Trophoblast cell (in vitro differentiated cells and primary cell): ENCODE results near the gene PHF1.

Experiments
- DNase-seq, 2 donors: peaks; one replicate each; pipeline ENCODE4 v3.0.0-alpha.2; 2016
- H2AFZ ChIP-seq: 2 replicates; pipeline ENCODE4 v1.6.1; 2013; ENCODE audit warnings: low read length, moderate library complexity, mild to moderate bottlenecking; ENCODE audit not compliant: insufficient read depth, poor library complexity
- H2AK5ac ChIP-seq: 2 replicates; pipeline ENCODE4 v1.6.1; 2013; ENCODE audit warnings: mild to moderate bottlenecking, low read length
- H2BK120ac ChIP-seq: 2 replicates; pipeline ENCODE4 v1.6.1; 2013; ENCODE audit warnings: low read length, mild to moderate bottlenecking, moderate library complexity; ENCODE audit not compliant: insufficient read depth, poor library complexity
- H2BK12ac ChIP-seq: 2 replicates; pipeline ENCODE4 v1.6.1; 2013; ENCODE audit warnings: mild to moderate bottlenecking, low read length, moderate library complexity
- H2BK5ac ChIP-seq: 2 replicates; pipeline ENCODE4 v1.6.1; 2013; ENCODE audit warnings: low read length, low read depth, moderate library complexity, mild to moderate bottlenecking; ENCODE audit not compliant: poor library complexity
- H3K14ac ChIP-seq: 2 replicates; pipeline ENCODE4 v1.6.1; 2013; ENCODE audit warnings: mild to moderate bottlenecking, low read length
- H3K18ac ChIP-seq: 2 replicates; pipeline ENCODE4 v1.6.1; 2013; ENCODE audit warnings: mild to moderate bottlenecking, low read length
- H3K23ac ChIP-seq: 2 replicates; pipeline ENCODE4 v1.6.1; 2013; ENCODE audit warnings: low read length
- H3K27ac ChIP-seq: 2 replicates; pipeline ENCODE4 v1.5.1; 2013; ENCODE audit warnings: low read depth, mild to moderate bottlenecking, inconsistent platforms, low read length, moderate library complexity
- H3K27me3 ChIP-seq: 2 replicates; pipeline ENCODE4 v1.6.1; 2013; ENCODE audit warnings: inconsistent platforms, mild to moderate bottlenecking, low read length, moderate library complexity; ENCODE audit not compliant: insufficient read depth
- H3K36me3 ChIP-seq, 2 experiments: 1 replicate in 1 of 2; 2 replicates in 1 of 2; pipeline ENCODE4 v1.6.1; 2013; ENCODE audit warnings: low read length in 2 of 2, mild to moderate bottlenecking in 2 of 2, moderate library complexity in 1 of 2; ENCODE audit not compliant: insufficient read depth in 2 of 2, control insufficient read depth in 1 of 2
- H3K4ac ChIP-seq: 2 replicates; pipeline ENCODE4 v1.6.1; 2013; ENCODE audit warnings: low read depth, mild to moderate bottlenecking, low read length, moderate library complexity
- H3K4me1 ChIP-seq, 2 experiments: 1 replicate in 1 of 2; 2 replicates in 1 of 2; pipeline ENCODE4 v1.6.1; 2013; ENCODE audit warnings: low read length in 2 of 2, mild to moderate bottlenecking in 2 of 2, moderate library complexity in 1 of 2; ENCODE audit not compliant: insufficient read depth in 2 of 2, control insufficient read depth in 1 of 2
- H3K4me2 ChIP-seq: 2 replicates; pipeline ENCODE4 v1.6.1; 2013; ENCODE audit warnings: inconsistent platforms, mild to moderate bottlenecking, low read length, moderate library complexity
- H3K4me3 ChIP-seq: 2 replicates; pipeline ENCODE4 v1.5.1; 2013; ENCODE audit warnings: mild to moderate bottlenecking, low read depth, low read length, inconsistent platforms
- H3K79me1 ChIP-seq: one replicate; pipeline ENCODE4 v1.6.1; 2013; ENCODE audit warnings: low read length
- H3K79me2 ChIP-seq: 2 replicates; pipeline ENCODE4 v1.6.1; 2013; ENCODE audit warnings: low read length, mild to moderate bottlenecking; ENCODE audit not compliant: control insufficient read depth, insufficient read depth, poor library complexity
- H3K9ac ChIP-seq: 2 replicates; pipeline ENCODE4 v1.6.1; 2013; ENCODE audit warnings: mild to moderate bottlenecking, low read length
- H3K9me3 ChIP-seq: 2 replicates; pipeline ENCODE4 v1.6.1; 2013; ENCODE audit warnings: low read depth, mild to moderate bottlenecking, control low read depth, inconsistent platforms, low read length; ENCODE audit not compliant: insufficient read depth
- H4K12ac ChIP-seq: 2 replicates; pipeline ENCODE4 v1.6.1; 2013; ENCODE audit warnings: low read depth, mild to moderate bottlenecking, low read length, moderate library complexity
- H4K8ac ChIP-seq: 2 replicates; pipeline ENCODE4 v1.6.1; 2013; ENCODE audit warnings: low read depth, mild to moderate bottlenecking, low read length, moderate library complexity
- H4K91ac ChIP-seq: one replicate; pipeline ENCODE4 v1.6.1; 2013; ENCODE audit warnings: low read depth, mild to moderate bottlenecking, low read length, moderate library complexity
- WGBS: extraction: QIAGEN DNeasy Blood & Tissue Kit; methylation state at CpG from one replicate; pipeline ENCODE4 v1.1.7; 2013; ENCODE audit warnings: missing lambda C conversion rate; ENCODE audit not compliant: insufficient read length, insufficient coverage; ENCODE audit errors: extremely low coverage; 5-methylcytosine and 5-hydroxymethylcytosine counted together

The PHF1 gene

DNA sequence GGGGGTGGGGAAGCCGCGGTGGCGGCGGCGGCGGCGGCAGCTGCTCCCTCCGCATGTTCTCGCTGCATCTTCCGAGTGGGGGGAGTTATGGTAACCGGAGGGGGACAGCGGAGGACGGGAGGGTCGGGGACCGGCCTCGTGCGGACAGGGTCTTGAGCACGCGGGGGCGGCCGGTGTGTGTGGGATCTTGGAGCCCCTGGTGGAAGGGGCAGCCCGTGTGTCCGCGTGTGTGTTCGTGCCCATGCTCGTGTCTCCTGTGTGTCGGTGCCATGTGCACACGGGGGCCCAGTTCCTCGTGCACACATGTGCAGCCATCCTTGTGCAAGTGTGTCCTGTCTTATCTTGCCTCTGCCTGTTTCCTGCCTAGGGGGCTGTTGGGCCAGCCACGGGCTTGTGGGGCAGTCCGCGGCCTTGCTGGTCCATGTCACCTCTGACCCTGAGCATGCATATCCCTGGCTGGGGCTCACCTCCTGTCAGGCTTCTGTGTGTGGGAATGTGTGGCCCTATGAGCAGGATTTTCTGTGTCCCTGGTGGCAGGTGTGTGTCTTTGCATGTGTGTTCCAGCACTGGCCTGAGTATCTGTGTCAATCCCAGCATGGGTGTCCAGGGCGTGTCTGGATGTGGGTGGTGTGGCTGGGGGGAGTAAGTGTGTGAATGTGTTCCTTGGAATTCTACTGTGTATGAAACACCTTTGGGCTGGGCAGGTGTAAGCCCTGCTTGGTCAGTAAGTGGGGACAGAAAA lies 17.6 kb downstream of the PHF1 start:
- Histone ChIP-seq H3K79me1 (peaks cover 10% of the 10 kb centered on the region), H2BK5ac (no peak overlapping the region), H3K18ac (peak overlapping the region; percentile 70), H3K4me2 (peak overlapping the region; percentile 70), H3K9me3 (peaks cover 2% of the 10 kb centered on the region), H4K8ac (no peak overlapping the region), H4K91ac (no peak overlapping the region), H3K9ac (peak overlapping the region; percentile 31), H3K23ac (no peak overlapping the region), H3K36me3 (no peaks in the 10 kb centered on the region), H4K12ac (no peak overlapping the region), H2BK12ac (no peak overlapping the region), H3K27ac (no peak overlapping the region), H3K4ac (peak overlapping the region; percentile 49), H3K27me3 (no peaks in the 10 kb centered on the region), H3K79me2 (peaks cover 6% of the 10 kb centered on the region), H2BK120ac (no peak overlapping the region), H3K4me3 (peak overlapping the region; percentile 66), H3K14ac (peak overlapping the region; percentile 77), H3K4me1 (peaks cover 43 to 50% of the 10 kb centered on the region in 2 experiments), H2AFZ (no peak overlapping the region), H2AK5ac (no peak overlapping the region)
- no CpG with 5 or more reads among the region's 33 CpGs for WGBS
- peak; percentile 57 to 71 for DNase-seq

DNA sequence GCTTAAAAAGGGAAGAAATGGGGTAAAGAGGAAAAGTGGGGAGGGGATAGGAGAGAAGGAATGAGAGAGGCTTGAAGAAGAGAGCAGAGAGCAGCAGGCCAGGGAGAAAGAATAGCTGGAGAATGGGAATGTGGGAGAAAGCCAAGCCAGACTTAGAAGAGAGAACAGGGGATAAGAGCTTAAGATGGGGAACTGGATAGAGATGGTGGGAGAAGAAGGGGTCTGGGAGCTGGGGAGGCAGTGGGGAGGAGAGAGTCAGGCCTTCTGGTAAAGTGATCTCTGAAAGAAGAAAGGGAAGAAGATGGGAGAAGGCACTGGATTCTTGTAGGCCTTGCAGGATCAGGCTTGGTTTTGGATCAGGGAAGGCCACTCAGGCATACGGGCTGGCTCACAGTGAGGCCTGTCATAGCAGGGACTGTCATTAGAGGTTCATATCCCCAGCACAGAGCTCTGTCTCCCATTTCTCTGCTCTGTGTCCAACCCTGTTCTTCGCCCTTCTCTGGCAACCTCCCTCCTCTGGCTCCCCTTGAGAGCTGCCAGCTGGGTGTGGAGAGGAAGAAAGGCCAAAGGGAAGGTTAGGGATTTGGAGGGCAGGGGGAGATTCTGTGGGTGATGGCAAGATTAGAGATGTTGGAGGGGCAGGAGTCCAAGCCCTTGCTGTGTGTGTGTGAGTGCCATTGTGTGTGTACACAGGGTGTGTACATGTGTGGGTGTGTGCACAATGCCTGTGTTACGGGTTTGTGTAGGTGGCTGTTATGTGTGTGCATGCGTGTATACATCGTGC lies 18.3 kb downstream of the PHF1 start:
- H3K4me1 ChIP-seq = peaks cover 43 to 54% of the 10 kb centered on the region in 2 experiments
- H2AK5ac ChIP-seq = no peak overlapping the region
- H4K8ac ChIP-seq = no peak overlapping the region
- H4K12ac ChIP-seq = no peak overlapping the region
- H3K9me3 ChIP-seq = peaks cover 2% of the 10 kb centered on the region
- H3K18ac ChIP-seq = no peak overlapping the region
- H2BK12ac ChIP-seq = no peak overlapping the region
- no peak overlapping the region for H3K4me3 ChIP-seq
- H3K14ac ChIP-seq = no peak overlapping the region
- no peak overlapping the region for H3K9ac ChIP-seq
- DNase-seq = no peak
- H3K27me3 ChIP-seq = no peaks in the 10 kb centered on the region
- H3K23ac ChIP-seq = peak overlapping the region; percentile 18
- no peaks in the 10 kb centered on the region for H3K36me3 ChIP-seq
- H3K4me2 ChIP-seq = no peak overlapping the region
- H2BK5ac ChIP-seq = no peak overlapping the region
- H3K4ac ChIP-seq = no peak overlapping the region
- peaks cover 6% of the 10 kb centered on the region for H3K79me2 ChIP-seq
- no peak overlapping the region for H2BK120ac ChIP-seq
- H3K79me1 ChIP-seq = peaks cover 10% of the 10 kb centered on the region
- no CpG with 5 or more reads among the region's 5 CpGs for WGBS
- H4K91ac ChIP-seq = no peak overlapping the region
- no peak overlapping the region for H2AFZ ChIP-seq
- H3K27ac ChIP-seq = no peak overlapping the region

GRCh38 chr6:33429750-33430052 lies 18.9 kb downstream of the PHF1 start:
- Histone ChIP-seq H3K9ac (no peak overlapping the region), H3K14ac (no peak overlapping the region), H2AFZ (no peak overlapping the region), H2BK5ac (no peak overlapping the region), H2BK120ac (no peak overlapping the region), H3K4me3 (no peak overlapping the region), H3K36me3 (no peaks in the 10 kb centered on the region), H3K27me3 (no peaks in the 10 kb centered on the region), H4K12ac (no peak overlapping the region), H3K79me1 (peaks cover 10% of the 10 kb centered on the region), H2AK5ac (no peak overlapping the region), H3K4me1 (peaks cover 43 to 53% of the 10 kb centered on the region in 2 experiments), H4K8ac (no peak overlapping the region), H3K79me2 (peaks cover 6% of the 10 kb centered on the region), H2BK12ac (no peak overlapping the region), H3K27ac (no peak overlapping the region), H3K4ac (no peak overlapping the region), H3K9me3 (peaks cover 2% of the 10 kb centered on the region), H4K91ac (no peak overlapping the region), H3K18ac (no peak overlapping the region), H3K23ac (peak overlapping the region; percentile 18), H3K4me2 (no peak overlapping the region)
- no CpG with 5 or more reads among the region's 2 CpGs for WGBS
- DNase-seq = no peak

DNA sequence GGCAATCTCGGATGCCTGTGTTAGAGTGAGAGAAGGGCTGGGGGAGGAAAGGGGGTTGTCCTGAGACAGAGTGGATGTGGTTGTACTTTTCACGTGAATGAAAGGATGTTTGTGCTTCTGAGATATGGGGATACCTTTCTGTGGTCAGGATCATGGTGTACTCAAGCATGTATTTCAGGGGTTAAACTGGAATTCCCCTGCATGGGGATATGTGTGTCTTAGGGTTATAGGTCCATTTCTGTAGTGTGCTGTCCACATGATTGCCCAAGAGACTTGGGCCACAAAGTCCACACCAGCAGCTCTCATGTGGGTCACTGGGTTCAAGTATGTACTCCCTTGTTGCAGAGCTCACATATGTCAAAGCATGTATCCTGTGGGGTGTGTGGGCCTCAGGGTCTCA lies 19.5 kb downstream of the PHF1 start:
- DNase-seq = no peak
- no peak overlapping the region for H3K23ac ChIP-seq
- H3K27me3 ChIP-seq = no peaks in the 10 kb centered on the region
- no peak overlapping the region for H2AK5ac ChIP-seq
- H3K27ac ChIP-seq = no peak overlapping the region
- no peak overlapping the region for H3K4me2 ChIP-seq
- H4K12ac ChIP-seq = no peak overlapping the region
- no peak overlapping the region for H3K9ac ChIP-seq
- H2BK120ac ChIP-seq = no peak overlapping the region
- peaks cover 7% of the 10 kb centered on the region for H3K79me1 ChIP-seq
- H2AFZ ChIP-seq = no peak overlapping the region
- H3K14ac ChIP-seq = no peak overlapping the region
- H4K8ac ChIP-seq = no peak overlapping the region
- no peak overlapping the region for H3K18ac ChIP-seq
- H3K4me1 ChIP-seq = peaks cover 39 to 48% of the 10 kb centered on the region in 2 experiments
- peaks cover 2% of the 10 kb centered on the region for H3K9me3 ChIP-seq
- no peak overlapping the region for H2BK12ac ChIP-seq
- peaks cover 4% of the 10 kb centered on the region for H3K79me2 ChIP-seq
- no peak overlapping the region for H4K91ac ChIP-seq
- H3K4me3 ChIP-seq = no peak overlapping the region
- no peak overlapping the region for H2BK5ac ChIP-seq
- WGBS = no CpG with 5 or more reads among the region's 2 CpGs
- no peak overlapping the region for H3K4ac ChIP-seq
- H3K36me3 ChIP-seq = peaks cover 3 to 5% of the 10 kb centered on the region in 2 experiments
